Peyer's patch (tissue), 4 donors: Measurements from ENCODE around the gene ATP7B.

Source experiments
- POLR2A ChIP-seq, 2 donors: fragments of 450-650 bp; IDR thresholded peaks; one replicate each; pipeline ENCODE4 v1.5.1; 2017; ENCODE audit warnings: antibody characterized with exemption in 2 of 2, mild to moderate bottlenecking in 2 of 2, moderate library complexity in 2 of 2
- TF ChIP-seq, protein P1 (sequence below), 6 experiments: fragments of 450-650 bp in 4 of 6; fragments of 200-600 bp in 2 of 6; sonication (generic) in 1 of 6; IDR thresholded peaks; one replicate each; pipeline ENCODE4 v1.5.1; 2017 to 2019; ENCODE audit warnings: antibody characterized with exemption in 6 of 6, mild to moderate bottlenecking in 3 of 6, moderate library complexity in 1 of 6

DNA sequence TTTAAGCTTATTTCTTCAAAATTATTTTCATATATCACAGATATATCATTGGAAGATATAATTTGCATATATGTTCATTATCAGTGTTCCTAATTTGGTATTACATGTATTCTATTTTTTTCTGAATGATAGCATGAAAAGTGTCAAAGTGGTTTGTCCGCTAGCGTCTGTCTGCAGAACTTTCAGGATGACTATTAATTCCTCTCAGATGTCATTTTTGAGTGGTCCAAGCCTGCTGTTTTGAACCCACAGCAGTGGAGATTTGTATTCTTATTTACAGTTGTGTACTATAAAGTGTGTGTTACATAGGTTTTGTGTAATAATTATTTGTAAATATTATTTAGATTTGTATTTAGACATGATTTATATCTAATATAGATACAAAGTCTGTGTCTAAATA lies 21.8 kb upstream of the ATP7B start:
- TF ChIP-seq, protein P1, sequence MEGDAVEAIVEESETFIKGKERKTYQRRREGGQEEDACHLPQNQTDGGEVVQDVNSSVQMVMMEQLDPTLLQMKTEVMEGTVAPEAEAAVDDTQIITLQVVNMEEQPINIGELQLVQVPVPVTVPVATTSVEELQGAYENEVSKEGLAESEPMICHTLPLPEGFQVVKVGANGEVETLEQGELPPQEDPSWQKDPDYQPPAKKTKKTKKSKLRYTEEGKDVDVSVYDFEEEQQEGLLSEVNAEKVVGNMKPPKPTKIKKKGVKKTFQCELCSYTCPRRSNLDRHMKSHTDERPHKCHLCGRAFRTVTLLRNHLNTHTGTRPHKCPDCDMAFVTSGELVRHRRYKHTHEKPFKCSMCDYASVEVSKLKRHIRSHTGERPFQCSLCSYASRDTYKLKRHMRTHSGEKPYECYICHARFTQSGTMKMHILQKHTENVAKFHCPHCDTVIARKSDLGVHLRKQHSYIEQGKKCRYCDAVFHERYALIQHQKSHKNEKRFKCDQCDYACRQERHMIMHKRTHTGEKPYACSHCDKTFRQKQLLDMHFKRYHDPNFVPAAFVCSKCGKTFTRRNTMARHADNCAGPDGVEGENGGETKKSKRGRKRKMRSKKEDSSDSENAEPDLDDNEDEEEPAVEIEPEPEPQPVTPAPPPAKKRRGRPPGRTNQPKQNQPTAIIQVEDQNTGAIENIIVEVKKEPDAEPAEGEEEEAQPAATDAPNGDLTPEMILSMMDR (IDR thresholded peaks at IDR 0.05): no peak
- TF ChIP-seq POLR2A (IDR thresholded peaks at IDR 0.05): no peak
